GM23338 (cell line): ENCODE results near the gene FANCL. TPM values are rescaled to one million over a fixed set of nuclear protein-coding genes. Genes with fewer than 3 reads are reported as not detected.

Experiments used
- ATAC-seq: fragments of 200-7000 bp; cut with Tn5 transposase; 3 replicates; pipeline ENCODE4 v1.9.1; 2020
- DNase-seq: peaks from one replicate; pipeline ENCODE4 v3.0.0-alpha.2; 2015; ENCODE audit warnings: low spot score
- H2AFZ ChIP-seq: fragments of 200-600 bp; sonication (generic); 2 replicates; pipeline ENCODE4 v1.8.0; 2016; ENCODE audit warnings: antibody characterized with exemption, mild to moderate bottlenecking, moderate library complexity
- H3F3A ChIP-seq: fragments of 200-600 bp; sonication (generic); replicated peaks from 2 replicates; pipeline ENCODE4 v1.8.0; 2017; ENCODE audit warnings: antibody characterized with exemption, mixed run types, low read depth
- H3K27ac ChIP-seq: fragments of 200-600 bp; sonication (generic); 2 replicates; pipeline ENCODE4 v1.6.1; 2016; ENCODE audit warnings: low read depth
- H3K27me3 ChIP-seq: fragments of 200-600 bp; sonication (generic); 2 replicates; pipeline ENCODE4 v1.8.0; 2016; ENCODE audit warnings: mild to moderate bottlenecking, mixed run types, moderate library complexity; ENCODE audit not compliant: insufficient read depth
- H3K36me3 ChIP-seq: fragments of 200-600 bp; sonication (generic); 2 replicates; pipeline ENCODE4 v1.8.0; 2016; ENCODE audit warnings: mild to moderate bottlenecking; ENCODE audit not compliant: insufficient read depth
- H3K4me1 ChIP-seq: fragments of 200-600 bp; sonication (generic); 2 replicates; pipeline ENCODE4 v1.8.0; 2016; ENCODE audit warnings: mild to moderate bottlenecking, moderate library complexity; ENCODE audit not compliant: insufficient read depth
- H3K4me2 ChIP-seq: fragments of 200-600 bp; sonication (generic); 2 replicates; pipeline ENCODE4 v1.7.1; 2017; ENCODE audit warnings: mixed run types
- H3K4me3 ChIP-seq: fragments of 200-600 bp; sonication (generic); 2 replicates; pipeline ENCODE4 v1.6.1; 2016; ENCODE audit warnings: mixed run types
- H3K79me2 ChIP-seq: fragments of 200-600 bp; sonication (generic); replicated peaks from 2 replicates; pipeline ENCODE4 v1.8.0; 2017; ENCODE audit warnings: mild to moderate bottlenecking; ENCODE audit not compliant: insufficient read depth
- H3K9me2 ChIP-seq: fragments of 200-600 bp; sonication (generic); 2 replicates; pipeline ENCODE4 v1.8.0; 2017; ENCODE audit not compliant: insufficient read depth
- H4K20me1 ChIP-seq: fragments of 200-600 bp; sonication (generic); replicated peaks from 2 replicates; pipeline ENCODE4 v1.8.0; 2017; ENCODE audit warnings: mild to moderate bottlenecking; ENCODE audit not compliant: insufficient read depth
- H3K27ac Mint-ChIP-seq: 2 replicates; pipeline ENCODE4 v1.8.0; 2020; ENCODE audit warnings: inconsistent platforms, mild to moderate bottlenecking, moderate library complexity, mixed read lengths
- H3K27me3 Mint-ChIP-seq: 3 replicates; pipeline ENCODE4 v1.8.0; 2022; ENCODE audit warnings: low read depth, mild to moderate bottlenecking, moderate library complexity, mixed read lengths, inconsistent platforms; ENCODE audit not compliant: insufficient read depth, poor library complexity
- H3K36me3 Mint-ChIP-seq: 3 replicates; pipeline ENCODE4 v1.8.0; 2021; ENCODE audit warnings: low read depth, mild to moderate bottlenecking, inconsistent platforms, moderate library complexity, mixed read lengths
- H3K4me1 Mint-ChIP-seq: 3 replicates; pipeline ENCODE4 v1.8.0; 2020; ENCODE audit warnings: mild to moderate bottlenecking, inconsistent platforms, mixed read lengths
- H3K4me3 Mint-ChIP-seq: 3 replicates; pipeline ENCODE4 v1.8.0; 2021; ENCODE audit warnings: moderate library complexity, mild to moderate bottlenecking, inconsistent platforms, mixed read lengths
- H3K9me3 Mint-ChIP-seq: 3 replicates; pipeline ENCODE4 v1.8.0; 2020; ENCODE audit warnings: moderate library complexity, mild to moderate bottlenecking, inconsistent platforms, mixed read lengths
- CREB1 ChIP-seq: fragments of 250-450 bp; sonication (Bioruptor Pico); IDR thresholded peaks from 2 replicates; pipeline ENCODE4 v1.5.0; 2020; ENCODE audit warnings: low read depth, mild to moderate bottlenecking, moderate library complexity
- CTCF ChIP-seq, 2 experiments: fragments of 200-600 bp in 1 of 2; sonication (generic) in 1 of 2; conservative IDR thresholded peaks; 2 replicates each; pipeline versions ENCODE4 v1.5.1 to v1.6.1; 2016 to 2017; ENCODE audit warnings: antibody characterized with exemption in 2 of 2, low read depth in 2 of 2, mild to moderate bottlenecking in 2 of 2, moderate library complexity in 1 of 2
- ETS1 ChIP-seq: IDR thresholded peaks from 2 replicates; pipeline ENCODE4 v1.6.1; 2016; ENCODE audit warnings: antibody characterized with exemption
- EZH2 ChIP-seq: fragments of 200-600 bp; sonication (generic); IDR thresholded peaks from one replicate; pipeline ENCODE4 v1.8.0; 2017; ENCODE audit warnings: antibody characterized with exemption, mild to moderate bottlenecking, low read depth; ENCODE audit not compliant: unreplicated experiment
- EZH2phosphoT487 ChIP-seq: fragments of 200-600 bp; sonication (generic); IDR thresholded peaks from one replicate; pipeline ENCODE4 v1.8.1; 2018; ENCODE audit warnings: antibody characterized with exemption; ENCODE audit not compliant: unreplicated experiment
- JUNB ChIP-seq: IDR thresholded peaks from one replicate; pipeline ENCODE4 v1.6.1; 2016; ENCODE audit warnings: antibody characterized with exemption; ENCODE audit not compliant: unreplicated experiment
- NANOG ChIP-seq: IDR thresholded peaks from 2 replicates; pipeline ENCODE4 v1.6.1; 2016; ENCODE audit warnings: antibody characterized with exemption, borderline replicate concordance
- POLR2AphosphoS5 ChIP-seq: IDR thresholded peaks from 2 replicates; pipeline ENCODE4 v1.6.1; 2016; ENCODE audit warnings: antibody characterized with exemption, low read depth
- REST ChIP-seq: IDR thresholded peaks from one replicate; pipeline ENCODE4 v1.6.1; 2018; ENCODE audit warnings: antibody characterized with exemption; ENCODE audit not compliant: unreplicated experiment
- STAT1 ChIP-seq: IDR thresholded peaks from one replicate; pipeline ENCODE4 v1.6.1; 2016; ENCODE audit warnings: antibody characterized with exemption; ENCODE audit not compliant: unreplicated experiment
- ZNF114 ChIP-seq: fragments of 250-450 bp; sonication (Bioruptor Pico); IDR thresholded peaks from 2 replicates; pipeline ENCODE4 v1.5.0; 2020; ENCODE audit warnings: mild to moderate bottlenecking, moderate library complexity
- ZNF331 ChIP-seq: fragments of 250-450 bp; sonication (Bioruptor Pico); IDR thresholded peaks from 2 replicates; pipeline ENCODE4 v1.5.0; 2020; ENCODE audit warnings: low read depth, mild to moderate bottlenecking, moderate library complexity
- ZNF462 ChIP-seq: fragments of 250-450 bp; sonication (Bioruptor Pico); IDR thresholded peaks from 2 replicates; pipeline ENCODE4 v1.5.0; 2020; ENCODE audit warnings: mild to moderate bottlenecking, moderate library complexity
- polyA plus RNA-seq: library from polyadenylated mRNA; unstranded; fragments of >200 nt; fragmentation: Nextera tagmentation; extraction: Ambion mirVana; gene quantifications from 2 replicates; pipeline ENCODE4 v1.2.1, GENCODE V29; 2016
- total RNA-seq: library from RNA; depleted of rRNA; stranded (reverse); fragments of >200 nt; shearing (Covaris generic); gene quantifications from 2 replicates; pipeline ENCODE4 v1.2.3, GENCODE V29; 2014

FANCL gene
- total and polyA plus RNA-seq, 2 experiments from 2014 or later: 90.4 to 97.8 TPM

- no peak overlapping the region for H2AFZ ChIP-seq
- TF ChIP-seq ZNF331 (CRISPR knock-in tag): no peak
- TF ChIP-seq EZH2: no peak
- TF ChIP-seq POLR2AphosphoS5: no peak
- no peak for TF ChIP-seq NANOG
- no peak for TF ChIP-seq ZNF114 (CRISPR knock-in tag)
- TF ChIP-seq STAT1: no peak
- TF ChIP-seq CTCF (conservative IDR thresholded peaks at IDR 0.05; ENCODE audit: low read depth in 2 of 2): no peak
- no peak for TF ChIP-seq ZNF462 (CRISPR knock-in tag)
- no peak for TF ChIP-seq ETS1
- TF ChIP-seq JUNB: no peak
- no peak for TF ChIP-seq EZH2phosphoT487
- no peak for TF ChIP-seq REST
- no peak for TF ChIP-seq CREB1
- no peaks in the 10 kb centered on the region for H3K27me3 ChIP-seq
- ATAC-seq: no peak
- H3K4me1 Mint-ChIP-seq: no peaks in the 10 kb centered on the region
- H3K4me2 ChIP-seq: no peak overlapping the region
- no peaks in the 10 kb centered on the region for H3K36me3 ChIP-seq
- H3K79me2 ChIP-seq: no peaks in the 10 kb centered on the region
- H3K4me1 ChIP-seq: no peaks in the 10 kb centered on the region
- peaks cover 25% of the 10 kb centered on the region for H3K36me3 Mint-ChIP-seq
- H3K27me3 Mint-ChIP-seq: no peaks in the 10 kb centered on the region
- H3K9me3 Mint-ChIP-seq: peaks cover 17% of the 10 kb centered on the region
- H3K9me2 ChIP-seq: no peaks in the 10 kb centered on the region
- no peak overlapping the region for H3K27ac Mint-ChIP-seq
- H4K20me1 ChIP-seq: no peaks in the 10 kb centered on the region
- H3F3A ChIP-seq: no peaks in the 10 kb centered on the region
- H3K27ac ChIP-seq: no peak overlapping the region
- no peak for DNase-seq
- H3K4me3 ChIP-seq: no peak overlapping the region
- H3K4me3 Mint-ChIP-seq: no peak overlapping the region
Measured at GRCh38 chr2:58122540-58122939, 118.6 kb downstream of the FANCL start.
